Stimulated activated CD8-positive, alpha-beta memory T cell treated with anti-CD3 and anti-CD28 coated beads, Interleukin-7, amount 100 ng/mL, for 48 hours (primary cell): ENCODE measurements around the gene ADAMTS17.

Experiments used
- DNase-seq, 2 donors: peaks; one replicate each; pipeline ENCODE4 v3.0.0-alpha.2; 2020; ENCODE audit warnings: low read depth in 1 of 2; ENCODE audit errors: extremely low read depth in 1 of 2

The ADAMTS17 gene, protein sequence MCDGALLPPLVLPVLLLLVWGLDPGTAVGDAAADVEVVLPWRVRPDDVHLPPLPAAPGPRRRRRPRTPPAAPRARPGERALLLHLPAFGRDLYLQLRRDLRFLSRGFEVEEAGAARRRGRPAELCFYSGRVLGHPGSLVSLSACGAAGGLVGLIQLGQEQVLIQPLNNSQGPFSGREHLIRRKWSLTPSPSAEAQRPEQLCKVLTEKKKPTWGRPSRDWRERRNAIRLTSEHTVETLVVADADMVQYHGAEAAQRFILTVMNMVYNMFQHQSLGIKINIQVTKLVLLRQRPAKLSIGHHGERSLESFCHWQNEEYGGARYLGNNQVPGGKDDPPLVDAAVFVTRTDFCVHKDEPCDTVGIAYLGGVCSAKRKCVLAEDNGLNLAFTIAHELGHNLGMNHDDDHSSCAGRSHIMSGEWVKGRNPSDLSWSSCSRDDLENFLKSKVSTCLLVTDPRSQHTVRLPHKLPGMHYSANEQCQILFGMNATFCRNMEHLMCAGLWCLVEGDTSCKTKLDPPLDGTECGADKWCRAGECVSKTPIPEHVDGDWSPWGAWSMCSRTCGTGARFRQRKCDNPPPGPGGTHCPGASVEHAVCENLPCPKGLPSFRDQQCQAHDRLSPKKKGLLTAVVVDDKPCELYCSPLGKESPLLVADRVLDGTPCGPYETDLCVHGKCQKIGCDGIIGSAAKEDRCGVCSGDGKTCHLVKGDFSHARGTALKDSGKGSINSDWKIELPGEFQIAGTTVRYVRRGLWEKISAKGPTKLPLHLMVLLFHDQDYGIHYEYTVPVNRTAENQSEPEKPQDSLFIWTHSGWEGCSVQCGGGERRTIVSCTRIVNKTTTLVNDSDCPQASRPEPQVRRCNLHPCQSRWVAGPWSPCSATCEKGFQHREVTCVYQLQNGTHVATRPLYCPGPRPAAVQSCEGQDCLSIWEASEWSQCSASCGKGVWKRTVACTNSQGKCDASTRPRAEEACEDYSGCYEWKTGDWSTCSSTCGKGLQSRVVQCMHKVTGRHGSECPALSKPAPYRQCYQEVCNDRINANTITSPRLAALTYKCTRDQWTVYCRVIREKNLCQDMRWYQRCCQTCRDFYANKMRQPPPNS

GRCh38 chr15:100341750-100342560 is at the start of gene ADAMTS17:
Gene ADAMTS17, minus strand, starts transcription at chr15:100341975. Its CDS starts 76 bp downstream, at chr15:100341899.
- peak; percentile 75 to 92 for DNase-seq

- DNase-seq = no peak
These were observed 43.7 kb upstream of the ADAMTS17 start for GRCh38 chr15:100385300-100386050.

GRCh38 chr15:100384108-100384410 is 42.3 kb upstream of the ADAMTS17 start:
- DNase-seq = no peak

DNA sequence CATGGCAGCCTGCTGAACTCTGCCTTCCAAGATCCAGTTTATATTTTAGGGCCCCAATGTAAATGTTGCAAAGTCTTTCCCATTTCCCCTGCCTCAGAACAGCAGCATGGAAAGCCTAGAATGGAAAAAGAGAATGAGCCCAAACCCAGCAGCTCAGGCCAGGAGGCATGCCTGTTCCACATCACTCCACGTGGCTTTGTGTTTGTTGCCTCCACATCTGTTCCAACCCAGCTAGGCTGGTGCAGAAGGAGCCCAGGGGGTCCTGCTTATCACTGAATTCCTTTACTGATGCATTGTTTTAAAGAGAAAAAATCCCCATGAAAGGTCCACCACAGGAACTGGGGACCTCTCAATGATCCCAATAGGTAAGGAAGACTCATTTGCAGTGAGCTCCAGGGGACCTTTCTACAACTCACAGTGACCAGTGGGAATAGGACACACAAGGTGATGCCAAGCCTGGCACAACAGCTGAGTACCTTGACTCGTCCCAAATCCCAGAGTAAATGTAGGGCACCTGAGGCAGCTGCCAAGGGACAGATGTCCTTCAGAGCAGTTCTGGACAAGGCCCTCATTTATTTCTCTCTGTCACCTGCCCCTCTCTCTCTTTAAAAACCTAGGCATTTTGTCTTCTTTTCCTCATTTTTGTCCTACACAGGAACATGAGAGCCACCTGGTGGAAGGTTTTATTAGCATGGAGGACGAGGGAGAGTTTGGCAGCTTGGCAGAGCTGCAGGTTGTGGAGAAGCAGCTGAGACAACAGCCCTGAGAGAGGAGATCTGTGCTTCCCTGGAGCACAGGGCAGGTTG is 41.7 kb upstream of the ADAMTS17 start:
- no peak for DNase-seq

- no peak for DNase-seq
These were observed 32.2 kb upstream of the ADAMTS17 start for GRCh38 chr15:100373942-100374341.

DNA sequence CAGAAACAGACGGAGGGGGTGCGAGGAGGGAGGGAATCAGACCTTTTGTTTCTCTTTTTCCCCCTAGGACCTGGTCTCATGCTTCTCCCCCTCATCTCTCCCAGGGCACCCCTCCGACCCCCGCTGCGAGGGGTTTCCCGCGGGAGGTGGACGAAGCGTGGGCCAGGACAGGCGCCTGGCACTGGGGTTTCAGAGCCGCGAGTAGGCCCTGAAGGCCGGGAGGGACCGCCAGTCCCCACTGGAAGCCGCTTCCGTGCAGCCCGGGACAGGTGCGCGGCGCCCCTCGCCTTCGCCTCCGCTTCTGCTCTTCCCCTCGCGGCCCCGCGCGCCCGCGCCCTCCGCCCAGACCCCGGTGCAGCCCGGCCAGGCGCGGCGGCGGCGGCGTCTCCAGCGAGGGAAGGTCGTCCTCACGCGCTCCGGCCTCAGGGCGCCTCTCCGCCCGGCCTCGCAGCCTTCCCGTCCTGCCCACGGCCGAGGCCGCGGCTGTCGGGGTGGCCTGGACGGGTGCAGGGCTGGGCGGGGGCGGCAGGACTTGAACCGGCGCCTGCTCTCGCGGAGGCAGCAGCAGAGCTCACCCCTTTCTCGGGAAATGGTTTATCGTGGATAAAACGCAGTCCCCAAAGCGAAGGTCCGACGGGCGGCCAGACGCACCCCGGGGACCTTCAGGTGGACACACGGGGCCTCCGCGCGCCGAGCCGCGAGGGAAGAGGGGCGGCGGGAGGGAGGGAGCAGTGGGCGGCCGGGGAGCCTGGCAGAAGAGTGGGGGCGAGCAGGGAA is 31.5 kb upstream of the ADAMTS17 start:
- no peak for DNase-seq

- no peak for DNase-seq
These were observed 31.0 kb upstream of the ADAMTS17 start for GRCh38 chr15:100372739-100373119.

- no peak for DNase-seq
These were observed 13.6 kb upstream of the ADAMTS17 start for GRCh38 chr15:100355342-100355741.

DNA sequence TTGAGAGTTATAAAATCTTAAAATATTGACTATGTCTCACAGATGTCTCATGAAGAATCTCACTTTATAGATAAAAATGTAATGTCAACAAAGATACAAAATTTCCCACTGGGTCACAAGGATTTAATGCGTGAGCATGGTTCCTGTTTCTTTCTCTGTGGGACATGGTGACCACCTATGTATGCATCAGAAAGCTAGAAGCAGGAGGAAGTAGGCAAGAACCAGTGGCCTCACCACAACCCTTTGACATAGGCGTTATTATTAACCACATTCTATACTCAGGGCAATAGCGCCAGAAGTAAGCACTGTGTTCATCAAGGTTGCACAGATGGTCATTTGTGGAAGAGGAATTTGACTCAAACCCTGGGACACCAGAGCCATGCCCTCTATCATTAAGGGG is 11.7 kb upstream of the ADAMTS17 start:
- no peak for DNase-seq

- no peak for DNase-seq
These were observed 8.9 kb upstream of the ADAMTS17 start for GRCh38 chr15:100350434-100351226.

- DNase-seq = peak; percentile 67 to 71
These were observed 8.1 kb upstream of the ADAMTS17 start for GRCh38 chr15:100349696-100350433.

- DNase-seq = no peak
These were observed 7.5 kb upstream of the ADAMTS17 start for GRCh38 chr15:100349321-100349695.

GRCh38 chr15:100348578-100348977 is 6.8 kb upstream of the ADAMTS17 start:
- no peak for DNase-seq

GRCh38 chr15:100346866-100347512 is 5.2 kb upstream of the ADAMTS17 start:
- DNase-seq = no peak

DNA sequence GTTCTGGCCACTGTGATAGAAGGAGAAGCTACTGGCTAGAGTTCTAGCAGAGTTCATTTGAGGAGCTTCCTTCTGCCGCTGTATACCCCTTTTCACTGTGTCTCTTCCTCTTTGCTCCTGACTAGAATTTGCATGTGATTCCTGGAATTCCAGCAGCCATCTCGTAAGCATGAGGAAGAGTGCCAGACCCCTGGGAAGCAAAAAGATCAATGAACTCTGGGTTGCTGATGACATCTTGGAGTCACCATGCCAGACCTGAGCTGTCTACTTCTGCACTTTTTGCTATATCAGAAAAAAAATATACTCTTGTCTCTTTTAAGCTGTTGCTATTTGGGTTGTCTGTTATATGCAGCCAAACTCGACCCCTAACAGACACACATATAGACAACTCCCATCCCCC is 3.7 kb upstream of the ADAMTS17 start:
- DNase-seq = no peak

DNA sequence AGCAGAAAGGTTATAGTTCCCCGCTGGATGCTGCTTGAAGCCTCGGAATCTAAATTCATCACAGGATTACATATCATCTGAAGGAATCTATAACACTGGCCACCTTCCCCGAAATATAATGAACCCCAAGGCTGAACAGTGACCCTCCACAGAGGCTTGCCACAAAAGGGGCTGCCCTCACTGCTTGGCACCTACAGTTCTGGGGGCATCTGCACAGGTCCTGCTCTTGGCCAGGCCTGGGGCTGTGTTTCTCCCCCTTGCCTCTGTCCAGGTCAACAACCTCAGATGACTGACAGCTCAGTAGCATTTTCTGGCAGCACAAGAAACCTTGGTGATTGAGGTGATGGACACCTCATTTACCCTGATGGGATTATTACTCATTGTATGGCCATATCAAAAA is 1.5 kb upstream of the ADAMTS17 start:
- DNase-seq = no peak
